ENCODE measurements around the gene FANCL.

GRCh38 chr2:58158481-58158880 is 82.6 kb downstream of the FANCL start:
- TF ChIP-seq POLR2A (IDR thresholded peaks at IDR 0.05; ENCODE audit: low read depth, low read length) (no peak), POLR2AphosphoS5 (IDR thresholded peaks at IDR 0.05; ENCODE audit: low read depth, low read length) (no peak), TAF1 (IDR thresholded peaks at IDR 0.05; ENCODE audit: low read depth, low read length) (no peak)

All from GM12891 (cell line).